Tibial artery (tissue), 4 donors: ENCODE measurements around the gene CD300E.

Experiments
- DNase-seq, 2 donors: peaks; one replicate each; pipeline ENCODE4 v3.0.0-alpha.2; 2019
- H3K27ac ChIP-seq, 2 donors: fragments of 200-600 bp; sonication (generic) in 1 of 2; 1 replicate in 1 of 2; 2 replicates in 1 of 2; pipeline ENCODE4 v1.5.1; 2018 to 2019; ENCODE audit warnings: mild to moderate bottlenecking in 1 of 2
- H3K27me3 ChIP-seq, 2 donors: fragments of 200-600 bp; sonication (generic) in 1 of 2; one replicate each; pipeline versions ENCODE4 v1.5.1 to v1.6.0; 2016 to 2019
- H3K36me3 ChIP-seq, 3 donors: fragments of 200-600 bp; sonication (generic) in 2 of 3; one replicate each; pipeline ENCODE4 v1.5.1; 2016 to 2019; ENCODE audit warnings: mild to moderate bottlenecking in 2 of 3
- H3K4me1 ChIP-seq, 4 donors: fragments of 200-600 bp; sonication (generic) in 2 of 4; 1 replicate in 3 of 4; 2 replicates in 1 of 4; pipeline ENCODE4 v1.5.1; 2016 to 2019
- H3K4me3 ChIP-seq, 2 donors: fragments of 200-600 bp; sonication (generic) in 1 of 2; 1 replicate in 1 of 2; 2 replicates in 1 of 2; pipeline ENCODE4 v1.5.1; 2018 to 2019; ENCODE audit warnings: mild to moderate bottlenecking in 2 of 2
- H3K9me3 ChIP-seq, 3 donors: fragments of 200-600 bp; sonication (generic) in 1 of 3; one replicate each; pipeline ENCODE4 v1.5.1; 2016 to 2019
- intact Hi-C: fragments of 100-400 bp; cut with DNase I; formaldehyde crosslinking; loops from one replicate; pipeline ENCODE4 v1.15.0; 2023; ENCODE audit warnings: low total_unique reads
- TF ChIP-seq, protein P1 (sequence below), 2 experiments: fragments of 200-600 bp in 1 of 2; fragments of 450-650 bp in 1 of 2; IDR thresholded peaks; one replicate each; pipeline ENCODE4 v1.5.1; 2017 to 2019; ENCODE audit warnings: antibody characterized with exemption in 2 of 2, mild to moderate bottlenecking in 1 of 2, moderate library complexity in 1 of 2

Gene CD300E

DNA sequence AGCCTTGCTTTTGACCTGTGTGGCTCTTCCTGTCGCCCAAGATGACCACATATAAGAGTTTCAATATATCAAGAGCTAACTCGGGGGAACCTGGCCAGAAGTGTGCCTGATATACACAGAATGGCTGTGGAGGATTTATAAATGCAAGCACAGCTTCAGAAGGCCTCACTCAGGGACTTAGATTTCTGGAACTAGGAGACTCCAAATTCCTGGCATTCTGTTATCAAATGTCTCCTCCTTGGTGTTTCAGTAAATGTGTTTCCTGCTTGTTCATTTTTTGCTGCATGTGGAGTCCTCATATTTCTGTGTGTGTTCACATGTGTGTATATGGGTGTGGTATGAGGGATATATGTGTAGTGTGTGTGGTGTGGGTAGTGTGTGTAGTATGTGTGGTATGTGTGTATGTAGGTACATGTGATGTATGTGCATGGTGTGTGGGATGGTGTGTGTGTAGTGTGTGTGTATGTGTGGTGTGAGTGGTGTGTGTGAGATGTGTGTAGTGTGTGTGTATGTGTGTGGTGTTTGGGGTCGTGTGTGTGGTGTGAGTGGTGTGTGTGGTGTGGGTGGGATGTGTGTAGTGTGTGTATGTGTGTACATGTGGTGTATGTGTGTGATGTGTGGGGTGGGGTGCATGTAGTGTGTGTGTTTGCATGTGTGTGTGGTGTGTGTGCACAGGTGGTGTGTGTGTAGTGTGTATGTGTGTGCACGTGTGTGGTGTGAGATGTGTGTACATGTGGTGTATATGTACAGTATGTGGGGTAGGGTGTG lies 55.2 kb downstream of the CD300E start:
- no peak for DNase-seq
- H3K4me3 ChIP-seq: no peak overlapping the region
- no peaks in the 10 kb centered on the region for H3K36me3 ChIP-seq
- TF ChIP-seq, protein P1, sequence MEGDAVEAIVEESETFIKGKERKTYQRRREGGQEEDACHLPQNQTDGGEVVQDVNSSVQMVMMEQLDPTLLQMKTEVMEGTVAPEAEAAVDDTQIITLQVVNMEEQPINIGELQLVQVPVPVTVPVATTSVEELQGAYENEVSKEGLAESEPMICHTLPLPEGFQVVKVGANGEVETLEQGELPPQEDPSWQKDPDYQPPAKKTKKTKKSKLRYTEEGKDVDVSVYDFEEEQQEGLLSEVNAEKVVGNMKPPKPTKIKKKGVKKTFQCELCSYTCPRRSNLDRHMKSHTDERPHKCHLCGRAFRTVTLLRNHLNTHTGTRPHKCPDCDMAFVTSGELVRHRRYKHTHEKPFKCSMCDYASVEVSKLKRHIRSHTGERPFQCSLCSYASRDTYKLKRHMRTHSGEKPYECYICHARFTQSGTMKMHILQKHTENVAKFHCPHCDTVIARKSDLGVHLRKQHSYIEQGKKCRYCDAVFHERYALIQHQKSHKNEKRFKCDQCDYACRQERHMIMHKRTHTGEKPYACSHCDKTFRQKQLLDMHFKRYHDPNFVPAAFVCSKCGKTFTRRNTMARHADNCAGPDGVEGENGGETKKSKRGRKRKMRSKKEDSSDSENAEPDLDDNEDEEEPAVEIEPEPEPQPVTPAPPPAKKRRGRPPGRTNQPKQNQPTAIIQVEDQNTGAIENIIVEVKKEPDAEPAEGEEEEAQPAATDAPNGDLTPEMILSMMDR (IDR thresholded peaks at IDR 0.05): no peak
- intact Hi-C loops: no loop called here
- no peak overlapping the region for H3K27ac ChIP-seq
- H3K27me3 ChIP-seq: peaks cover 0 to 25% of the 10 kb centered on the region in 2 donors
- H3K9me3 ChIP-seq: no peaks in the 10 kb centered on the region
- no peaks in the 10 kb centered on the region for H3K4me1 ChIP-seq

DNA sequence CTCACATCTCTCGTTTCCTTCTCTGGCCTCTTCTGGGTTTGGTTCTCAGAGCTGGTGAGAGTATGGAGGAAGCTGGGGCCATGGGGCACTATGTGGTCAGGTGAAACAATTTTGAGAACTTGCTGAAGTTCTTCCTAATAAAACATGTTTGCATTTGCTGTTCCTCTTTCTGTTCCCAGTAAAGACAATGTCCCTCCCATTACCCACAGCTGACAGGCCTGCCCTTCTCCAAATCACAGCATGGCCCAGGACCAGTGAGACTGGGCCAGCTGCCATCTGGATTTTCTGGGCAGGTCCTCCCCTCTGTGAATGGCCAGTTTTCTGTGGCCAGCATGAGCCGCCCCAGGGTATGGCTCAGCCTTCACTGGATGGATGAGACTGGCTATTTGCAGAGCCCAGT lies 56.1 kb downstream of the CD300E start, which contains the start of gene CD300H:
TSS of gene CD300H (minus strand) at position 113 of the 400 bp plus-strand sequence.
- intact Hi-C loops: no loop called here
- DNase-seq: no peak
- no peaks in the 10 kb centered on the region for H3K36me3 ChIP-seq
- no peak within 1 kb of the TSS for H3K27ac ChIP-seq
- H3K27me3 ChIP-seq: peaks cover 0 to 29% of the 10 kb centered on the region in 2 donors
- H3K4me1 ChIP-seq: no peaks in the 10 kb centered on the region
- H3K4me3 ChIP-seq: no peak within 1 kb of the TSS
- H3K9me3 ChIP-seq: no peaks in the 10 kb centered on the region
- TF ChIP-seq, protein P1 (IDR thresholded peaks at IDR 0.05): no peak

DNA sequence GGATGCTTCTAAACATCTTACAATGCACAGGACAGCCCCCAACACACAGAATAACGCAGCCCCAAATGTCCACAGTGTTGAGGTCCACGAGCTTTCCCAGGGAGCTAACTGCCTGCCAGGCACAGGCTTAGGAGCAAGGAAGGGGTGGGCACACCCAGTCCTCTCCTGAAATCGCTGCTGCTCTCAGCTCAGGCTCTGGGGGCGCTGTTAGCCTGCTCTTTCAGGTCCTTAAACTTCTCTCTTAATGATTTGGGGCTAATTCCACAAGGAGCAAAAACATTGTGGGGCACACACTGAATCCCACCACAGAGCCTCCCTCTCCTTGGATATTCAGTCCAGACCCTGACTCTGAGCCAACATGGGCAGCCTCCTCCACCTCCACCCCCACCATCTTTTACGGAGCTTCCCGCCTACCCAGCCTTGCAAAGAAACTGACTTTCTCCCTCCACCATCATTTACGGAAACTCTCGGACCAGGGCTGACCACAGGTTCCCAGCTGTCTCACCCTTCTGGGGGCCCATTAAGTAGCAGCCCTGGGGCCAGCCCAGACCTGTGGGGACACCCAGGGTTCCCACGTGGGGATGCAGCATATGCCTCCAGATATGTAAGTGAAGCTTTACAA lies 57.3 kb downstream of the CD300E start:
- no peak overlapping the region for H3K4me3 ChIP-seq
- H3K4me1 ChIP-seq: no peaks in the 10 kb centered on the region
- TF ChIP-seq, protein P1 (IDR thresholded peaks at IDR 0.05): peak; percentile 25 to 27
- intact Hi-C loops: no loop called here
- peak in 1 of 2 donors; percentile 35 for DNase-seq
- no peaks in the 10 kb centered on the region for H3K36me3 ChIP-seq
- no peaks in the 10 kb centered on the region for H3K9me3 ChIP-seq
- peaks cover 0 to 33% of the 10 kb centered on the region in 2 donors for H3K27me3 ChIP-seq
- no peak overlapping the region for H3K27ac ChIP-seq

DNA sequence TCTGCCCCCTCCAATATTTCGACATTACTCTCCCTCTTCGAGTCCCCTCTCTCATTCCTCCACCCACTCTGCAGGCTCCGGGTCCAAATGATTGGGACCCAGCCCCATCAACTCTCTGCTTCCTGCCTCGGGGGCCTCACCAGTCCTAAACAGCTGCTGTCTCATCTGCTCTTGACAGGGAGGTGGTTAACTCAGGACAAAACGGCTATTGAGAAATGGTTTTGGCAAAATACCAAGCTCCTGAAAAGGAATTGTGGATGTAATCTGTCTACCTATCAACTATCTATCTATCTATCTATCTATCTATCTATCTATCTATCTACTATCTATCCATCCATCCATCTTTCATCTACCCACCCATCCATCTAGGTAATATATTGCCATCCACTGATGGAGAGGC lies 58.4 kb downstream of the CD300E start:
- DNase-seq: no peak
- Histone ChIP-seq H3K27me3 (peaks cover 0 to 30% of the 10 kb centered on the region in 2 donors), H3K9me3 (no peaks in the 10 kb centered on the region), H3K27ac (no peak overlapping the region), H3K36me3 (no peaks in the 10 kb centered on the region), H3K4me3 (no peak overlapping the region), H3K4me1 (no peaks in the 10 kb centered on the region)
- intact Hi-C loops: no loop called here
- TF ChIP-seq, protein P1 (IDR thresholded peaks at IDR 0.05): no peak

- Histone ChIP-seq H3K27me3 (peaks cover 0 to 30% of the 10 kb centered on the region in 2 donors), H3K4me3 (no peak overlapping the region), H3K4me1 (no peaks in the 10 kb centered on the region), H3K9me3 (no peaks in the 10 kb centered on the region), H3K36me3 (no peaks in the 10 kb centered on the region), H3K27ac (no peak overlapping the region)
- no peak for DNase-seq
- intact Hi-C loops: no loop called here
- TF ChIP-seq, protein P1 (IDR thresholded peaks at IDR 0.05): no peak
These were observed 60.2 kb downstream of the CD300E start for GRCh38 chr17:74563358-74563757.
